A549 (cell line): ENCODE measurements around the gene TTC17. TPM values are rescaled to one million over a fixed set of nuclear protein-coding genes. Genes with fewer than 3 reads are reported as not detected.

ENCODE experiments used
- ATAC-seq, 2 experiments: fragments of 200-7000 bp in 1 of 2; fragments of >200 bp in 1 of 2; cut with Nextera tagmentation in 1 of 2; cut with Tn5 transposase in 1 of 2; 3 replicates each; pipeline versions ENCODE4 v1.8.0 to v1.9.1; 2018 to 2020; ENCODE audit warnings: mild to moderate bottlenecking in 1 of 2, moderate library complexity in 1 of 2
- CTCF ChIA-PET: fragments of 300-600 bp; sonication (Branson Sonifier 250); formaldehyde crosslinking; extraction: SDS; loops from one replicate; lab custom pipeline; 2021; ENCODE audit warnings: antibody characterized with exemption, inconsistent platforms; lab: Yijun Ruan, JAX
- POLR2A ChIA-PET: fragments of 350-600 bp; formaldehyde crosslinking; extraction: SDS; loops from one replicate; lab custom pipeline; 2021; ENCODE audit warnings: antibody characterized with exemption, inconsistent platforms; lab: Yijun Ruan, JAX
- DNase-seq, 2 experiments: peaks; one replicate each; pipeline versions ENCODE4 v3.0.0 to v3.0.0-alpha.2; 2011 to 2016; ENCODE audit warnings: low read depth in 1 of 2, low spot score in 1 of 2
- FAIRE-seq: peaks from 2 replicates; lab custom pipeline; 2011; peaks lifted over from hg19 to GRCh38; lab: Jason Lieb, UNC
- H3K27ac ChIP-seq, 2 experiments: fragments of >200 bp; sonication (Bioruptor Twin); formaldehyde crosslinking; 3 replicates each; pipeline ENCODE4 v1.5.1; 2016 to 2017
- H3K4me1 ChIP-seq: fragments of >200 bp; sonication (Bioruptor Twin); formaldehyde crosslinking; 3 replicates; pipeline ENCODE4 v1.6.1; 2016
- H3K4me2 ChIP-seq: fragments of >200 bp; sonication (Bioruptor Twin); formaldehyde crosslinking; 3 replicates; pipeline ENCODE4 v1.6.1; 2016
- H3K4me3 ChIP-seq: fragments of >200 bp; sonication (Bioruptor Twin); formaldehyde crosslinking; 3 replicates; pipeline ENCODE4 v1.5.1; 2016
- H3K9me3 ChIP-seq: fragments of >200 bp; sonication (Bioruptor Twin); formaldehyde crosslinking; 3 replicates; pipeline ENCODE4 v1.6.1; 2016
- BHLHE40 ChIP-seq: IDR thresholded peaks from 2 replicates; pipeline ENCODE4 v1.6.1; 2012; ENCODE audit warnings: low read depth, low read length, inconsistent platforms
- CBX2 ChIP-seq: fragments of 200-600 bp; sonication (generic); IDR thresholded peaks from 2 replicates; pipeline ENCODE4 v1.6.1; 2016; ENCODE audit warnings: low read depth, mild to moderate bottlenecking, borderline replicate concordance
- CBX8 ChIP-seq: fragments of 200-600 bp; sonication (generic); IDR thresholded peaks from 2 replicates; pipeline ENCODE4 v1.6.1; 2016
- CHD2 ChIP-seq: fragments of 150-350 bp; IDR thresholded peaks from 2 replicates; pipeline ENCODE4 v1.6.1; 2014; ENCODE audit warnings: low read length; ENCODE audit not compliant: partially characterized antibody
- CHD4 ChIP-seq: fragments of 200-600 bp; sonication (generic); IDR thresholded peaks from 2 replicates; pipeline ENCODE4 v1.6.1; 2016; ENCODE audit warnings: antibody characterized with exemption, mild to moderate bottlenecking, borderline replicate concordance
- CTCF ChIP-seq: fragments of >200 bp; sonication (Bioruptor Twin); formaldehyde crosslinking; IDR thresholded peaks from 3 replicates; pipeline ENCODE4 v1.5.1; 2016
- E2F6 ChIP-seq: IDR thresholded peaks from 2 replicates; pipeline ENCODE4 v1.6.1; 2012; ENCODE audit warnings: low read depth, borderline replicate concordance
- ELK1 ChIP-seq: fragments of 150-350 bp; IDR thresholded peaks from 2 replicates; pipeline ENCODE4 v1.6.1; 2014; ENCODE audit warnings: low read depth, mild to moderate bottlenecking, low read length
- EP300 ChIP-seq, 2 experiments: fragments of >200 bp; sonication (Bioruptor Twin); formaldehyde crosslinking; IDR thresholded peaks; 2 replicates in 1 of 2; 3 replicates in 1 of 2; pipeline ENCODE4 v1.6.1; 2016 to 2017
- ESRRA ChIP-seq: fragments of 150-350 bp; IDR thresholded peaks from 2 replicates; pipeline ENCODE4 v1.6.1; 2014; ENCODE audit warnings: mild to moderate bottlenecking, low read length, borderline replicate concordance
- FOSB ChIP-seq: fragments of 250-450 bp; sonication (Bioruptor Pico); IDR thresholded peaks from 2 replicates; pipeline ENCODE4 v1.5.0; 2020; ENCODE audit warnings: mild to moderate bottlenecking, moderate library complexity
- FOXS1 ChIP-seq: fragments of 250-450 bp; sonication (Bioruptor Pico); IDR thresholded peaks from 2 replicates; pipeline ENCODE4 v1.5.0; 2020; ENCODE audit warnings: mild to moderate bottlenecking, moderate library complexity
- GATA3 ChIP-seq: IDR thresholded peaks from 2 replicates; pipeline ENCODE4 v1.6.1; 2012; ENCODE audit warnings: borderline replicate concordance
- HES2 ChIP-seq: fragments of >200 bp; sonication (Bioruptor Twin); formaldehyde crosslinking; IDR thresholded peaks from 2 replicates; pipeline ENCODE4 v1.6.1; 2016
- HOXB13 ChIP-seq: fragments of 250-450 bp; sonication (Bioruptor Pico); IDR thresholded peaks from 2 replicates; pipeline ENCODE4 v1.5.0; 2020; ENCODE audit warnings: low read depth, mild to moderate bottlenecking, moderate library complexity
- JUN ChIP-seq, 2 experiments: fragments of >200 bp; sonication (Bioruptor Twin); formaldehyde crosslinking; IDR thresholded peaks; 2 replicates in 1 of 2; 3 replicates in 1 of 2; pipeline ENCODE4 v1.6.1; 2016 to 2017
- KDM1A ChIP-seq: fragments of 200-600 bp; sonication (generic); IDR thresholded peaks from 2 replicates; pipeline ENCODE4 v1.6.1; 2016; ENCODE audit warnings: low read depth, mild to moderate bottlenecking
- KDM5A ChIP-seq: fragments of 200-600 bp; sonication (generic); IDR thresholded peaks from 2 replicates; pipeline ENCODE4 v1.6.1; 2016; ENCODE audit warnings: antibody characterized with exemption, mild to moderate bottlenecking
- MAX ChIP-seq: IDR thresholded peaks from 2 replicates; pipeline ENCODE4 v1.6.1; 2012
- NFE2L2 ChIP-seq: fragments of 150-350 bp; conservative IDR thresholded peaks from 2 replicates; pipeline ENCODE4 v1.6.1; 2014; ENCODE audit warnings: low read length
- PHF8 ChIP-seq: fragments of 200-600 bp; sonication (generic); IDR thresholded peaks from 2 replicates; pipeline ENCODE4 v1.6.1; 2016; ENCODE audit warnings: low read depth, mild to moderate bottlenecking, antibody characterized with exemption, moderate library complexity, borderline replicate concordance
- POLR2A ChIP-seq: IDR thresholded peaks from 2 replicates; pipeline ENCODE4 v1.6.1; 2012; ENCODE audit warnings: mild to moderate bottlenecking, low read length
- RARB ChIP-seq: fragments of 250-450 bp; sonication (Bioruptor Pico); IDR thresholded peaks from 2 replicates; pipeline ENCODE4 v1.8.0; 2021; ENCODE audit warnings: mild to moderate bottlenecking, moderate library complexity
- SREBF2 ChIP-seq: fragments of 450-650 bp; IDR thresholded peaks from 2 replicates; pipeline ENCODE4 v1.6.1; 2014; ENCODE audit warnings: mild to moderate bottlenecking, moderate library complexity
- TP53 ChIP-seq: fragments of 250-450 bp; sonication (Bioruptor Pico); IDR thresholded peaks from 2 replicates; pipeline ENCODE4 v1.5.0; 2021; ENCODE audit warnings: mild to moderate bottlenecking, moderate library complexity
- USF2 ChIP-seq: fragments of 450-650 bp; IDR thresholded peaks from 2 replicates; pipeline ENCODE4 v1.6.1; 2014; ENCODE audit warnings: antibody characterized with exemption
- ZFP36 ChIP-seq: fragments of 450-650 bp; IDR thresholded peaks from 2 replicates; pipeline ENCODE4 v1.6.1; 2014; ENCODE audit warnings: borderline replicate concordance; ENCODE audit not compliant: partially characterized antibody
- ZNF302 ChIP-seq: fragments of 250-450 bp; sonication (Bioruptor Pico); IDR thresholded peaks from 2 replicates; pipeline ENCODE4 v1.9.0; 2021; ENCODE audit warnings: inconsistent platforms, mild to moderate bottlenecking, moderate library complexity
- WGBS: methylation state at CpG from one replicate; pipeline ENCODE4 v1.1.6; 2017; ENCODE audit errors: missing lambda C conversion rate; 5-methylcytosine and 5-hydroxymethylcytosine counted together
- polyA plus RNA-seq, 4 experiments: library from polyadenylated mRNA; depleted of rRNA in 3 of 4; stranded (reverse); fragments of >200 nt; fragmentation: RNase III in 1 of 4; extraction: RNeasy Plus Mini Kit Qiagen cat#74134 plus additional on column Dnase treatment in 1 of 4; gene quantifications; 2 replicates in 3 of 4; 3 replicates in 1 of 4; pipeline ENCODE4 v1.2.3, GENCODE V29; 2011 to 2017

The TTC17 gene
- polyA plus RNA-seq, 2 of the 4 experiments (the other 2 are of a cell fraction): 28.9 to 89.4 TPM

- TF ChIP-seq ZNF302: no peak
Measured at GRCh38 chr11:43516316-43516850, 157.7 kb downstream of the TTC17 start (continued).

GRCh38 chr11:43517518-43517917, 158.8 kb downstream of the TTC17 start:
- no peak for FAIRE-seq
- no peak for DNase-seq
- Histone ChIP-seq H3K4me1 (no peaks in the 10 kb centered on the region), H3K4me3 (no peak overlapping the region), H3K4me2 (no peak overlapping the region), H3K9me3 (peaks cover 19% of the 10 kb centered on the region; the same call in 2 of the 3 replicates), H3K27ac (no peak overlapping the region)
- POLR2A ChIA-PET: no interaction called here
- CTCF ChIA-PET: interaction anchor here (1.0 kb wide), 1 partner anchor 50 kb away, joined by 5 read pairs; no protein-coding TSS in a partner anchor
- ATAC-seq: no peak
- WGBS: 56% methylated on average over 2 of the region's 2 CpGs
- TF ChIP-seq USF2 (no peak), PHF8 (no peak), CHD2 (no peak)

GRCh38 chr11:43518408-43519160, 159.9 kb downstream of the TTC17 start:
- Histone ChIP-seq H3K9me3 (peaks cover 13% of the 10 kb centered on the region; the same call in 2 of the 3 replicates), H3K4me1 (no peaks in the 10 kb centered on the region), H3K27ac (no peak overlapping the region), H3K4me3 (no peak overlapping the region), H3K4me2 (no peak overlapping the region)
- ATAC-seq: no peak
- FAIRE-seq: no peak
- WGBS: 27% methylated on average over 9 of the region's 9 CpGs
- DNase-seq: no peak
- no peak for TF ChIP-seq GATA3
- TF ChIP-seq FOSB (CRISPR knock-in tag): no peak
- no peak for TF ChIP-seq KDM5A
- no peak for TF ChIP-seq ZFP36
- TF ChIP-seq EP300 (IDR thresholded peaks at IDR 0.05): no peak
- TF ChIP-seq FOXS1 (CRISPR knock-in tag): no peak
- TF ChIP-seq NFE2L2: no peak
- TF ChIP-seq CBX2: no peak
- TF ChIP-seq HOXB13 (CRISPR knock-in tag): no peak
- TF ChIP-seq SREBF2: no peak
- no peak for TF ChIP-seq CTCF
- ChIA-PET POLR2A (no interaction called here), CTCF (no interaction called here)

GRCh38 chr11:43521471-43521870, 162.8 kb downstream of the TTC17 start:
- ChIA-PET CTCF (no interaction called here), POLR2A (no interaction called here)
- Histone ChIP-seq H3K9me3 (peaks cover 13% of the 10 kb centered on the region; the same call in 2 of the 3 replicates), H3K4me1 (no peaks in the 10 kb centered on the region), H3K4me3 (no peak overlapping the region), H3K27ac (no peak overlapping the region), H3K4me2 (no peak overlapping the region)
- WGBS: 55% methylated on average over 7 of the region's 15 CpGs
- TF ChIP-seq RARB (CRISPR knock-in tag) (no peak), CHD4 (no peak), TP53 (CRISPR knock-in tag) (no peak), MAX (no peak), ZNF302 (no peak), PHF8 (no peak), POLR2A (no peak), E2F6 (no peak), HES2 (no peak), BHLHE40 (no peak), JUN (IDR thresholded peaks at IDR 0.05) (no peak), ESRRA (no peak), ELK1 (no peak), CBX8 (no peak), KDM1A (no peak), FOXS1 (CRISPR knock-in tag) (no peak), EP300 (IDR thresholded peaks at IDR 0.05) (no peak)
- ATAC-seq (no peak), DNase-seq (no peak), FAIRE-seq (no peak)
